Inflammatory macrophage treated with lipopolysaccharide for 1 hour (primary cell): ENCODE measurements around the gene CACNG1.

ENCODE experiments used
- DNase-seq, 2 donors: peaks; one replicate each; pipeline ENCODE4 v3.0.0-alpha.2; 2020 to 2022

Gene CACNG1

DNA sequence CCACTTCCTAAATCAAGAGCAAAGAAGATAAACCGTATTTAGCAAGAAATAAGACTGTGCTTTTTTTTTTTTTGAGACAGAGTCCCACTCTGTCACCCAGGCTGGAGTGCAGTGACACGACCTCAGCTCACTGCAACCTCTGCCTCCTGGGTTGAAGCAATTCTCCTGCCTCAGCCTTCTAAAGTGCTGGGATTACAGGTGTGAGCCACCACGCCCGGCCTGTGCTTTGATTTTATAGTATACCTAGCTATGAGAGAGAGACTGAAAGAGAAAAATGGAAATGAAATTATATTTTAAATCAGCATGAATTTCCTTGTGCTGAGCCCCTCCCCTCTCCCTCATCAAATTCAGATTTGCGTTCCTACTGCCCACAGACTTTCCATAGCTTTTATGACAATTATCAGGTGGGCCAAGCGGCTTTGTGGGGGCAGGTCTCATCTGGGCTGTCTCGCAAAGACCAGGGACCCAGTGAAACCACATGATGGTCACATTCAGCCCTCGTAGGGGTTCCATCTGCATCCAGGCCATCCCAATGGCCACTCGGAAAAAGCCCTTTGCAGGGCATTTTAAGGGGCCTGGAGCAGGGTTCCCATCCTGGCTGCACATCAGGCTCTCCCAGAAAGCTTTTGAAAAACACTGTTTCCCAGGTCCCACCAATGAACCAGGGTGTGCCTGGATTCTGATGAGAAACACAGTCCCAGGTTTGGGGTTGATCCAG is 8.5 kb downstream of the CACNG1 start:
- DNase-seq = no peak

DNA sequence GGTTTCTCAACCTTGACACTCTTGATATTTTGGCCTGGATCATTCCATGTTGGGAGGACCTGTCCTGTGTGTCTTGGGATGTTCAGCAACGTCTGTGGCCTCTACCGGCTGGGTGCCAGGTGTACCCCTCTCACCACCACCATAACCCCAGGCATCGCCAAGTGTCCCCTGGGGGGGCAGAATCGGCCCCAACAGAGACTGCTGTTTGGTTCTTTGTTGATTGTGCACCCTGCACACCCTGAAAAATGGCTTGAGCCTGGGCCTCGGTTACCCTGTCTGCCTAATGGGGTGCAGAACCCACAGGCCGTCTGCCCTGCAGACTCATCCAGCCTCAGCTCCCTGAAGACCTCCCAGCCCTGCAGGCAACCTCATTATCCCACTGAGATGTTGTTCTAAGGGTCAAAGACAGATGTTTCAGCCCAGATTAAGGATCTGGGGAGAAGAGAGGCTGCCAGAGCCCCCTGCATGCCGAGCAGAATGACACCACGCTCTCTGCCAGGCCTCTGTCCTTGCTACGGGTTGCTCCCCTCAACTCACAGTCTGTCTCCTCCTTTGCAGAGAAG is 9.2 kb downstream of the CACNG1 start:
- no peak for DNase-seq

DNA sequence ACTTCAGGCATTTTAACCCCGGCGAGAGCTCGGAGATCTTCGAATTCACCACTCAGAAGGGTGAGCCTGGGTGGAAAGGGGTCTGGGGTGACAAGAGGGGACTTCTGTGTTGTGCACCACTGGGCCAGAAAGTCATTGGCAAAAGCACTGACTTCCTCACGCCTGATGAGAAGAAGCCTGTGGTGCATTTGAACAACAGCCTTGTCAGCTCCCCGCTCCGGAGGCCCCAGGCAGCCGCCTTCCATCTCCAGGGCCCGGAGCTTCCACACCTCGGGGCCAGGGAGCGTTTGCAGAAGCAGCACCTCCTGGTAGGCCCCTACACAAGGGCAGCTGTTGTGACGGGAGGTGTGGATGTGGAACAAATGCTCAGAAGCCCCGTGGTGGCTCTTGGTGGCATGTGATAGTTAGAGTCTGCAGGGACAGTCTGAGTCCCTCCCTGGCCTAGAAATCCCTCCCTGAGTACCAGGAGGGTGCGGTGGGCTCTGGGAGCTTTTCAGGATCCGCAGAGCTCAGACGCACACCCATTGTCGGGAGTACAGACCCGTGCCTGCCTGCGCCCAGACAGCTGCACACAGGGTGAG is 9.7 kb downstream of the CACNG1 start:
- DNase-seq = no peak

DNA sequence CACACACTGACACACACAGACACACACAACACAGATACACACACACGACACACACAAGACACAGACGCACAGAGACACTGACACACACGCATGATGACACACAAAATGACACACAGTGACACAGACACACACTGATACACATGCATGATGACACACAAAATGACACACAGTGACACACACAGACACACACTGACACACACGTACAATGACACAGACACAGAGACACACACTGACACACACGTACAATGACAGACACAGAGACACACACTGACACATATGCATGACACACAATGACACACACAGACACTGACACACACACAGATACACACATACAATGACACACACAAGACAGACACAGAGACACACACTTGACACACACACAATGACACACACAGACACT is 10.3 kb downstream of the CACNG1 start:
- DNase-seq = no peak

DNA sequence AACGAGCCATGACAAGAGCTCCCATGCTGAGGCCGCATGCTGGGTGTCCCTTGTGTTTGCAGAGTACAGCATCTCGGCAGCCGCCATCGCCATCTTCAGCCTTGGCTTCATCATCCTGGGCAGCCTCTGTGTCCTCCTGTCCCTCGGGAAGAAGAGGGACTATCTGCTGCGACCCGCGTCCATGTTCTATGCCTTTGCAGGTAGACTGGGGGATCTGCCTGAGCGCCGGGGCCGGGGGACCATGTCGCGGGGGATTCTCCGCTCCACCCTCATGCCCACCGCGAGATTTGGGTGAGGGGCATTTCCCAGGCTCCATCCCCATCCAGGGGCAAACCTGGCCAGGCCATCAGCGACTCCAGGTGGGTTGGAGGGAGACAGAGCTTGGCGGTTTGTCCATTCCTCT is 10.7 kb downstream of the CACNG1 start:
- no peak for DNase-seq

DNA sequence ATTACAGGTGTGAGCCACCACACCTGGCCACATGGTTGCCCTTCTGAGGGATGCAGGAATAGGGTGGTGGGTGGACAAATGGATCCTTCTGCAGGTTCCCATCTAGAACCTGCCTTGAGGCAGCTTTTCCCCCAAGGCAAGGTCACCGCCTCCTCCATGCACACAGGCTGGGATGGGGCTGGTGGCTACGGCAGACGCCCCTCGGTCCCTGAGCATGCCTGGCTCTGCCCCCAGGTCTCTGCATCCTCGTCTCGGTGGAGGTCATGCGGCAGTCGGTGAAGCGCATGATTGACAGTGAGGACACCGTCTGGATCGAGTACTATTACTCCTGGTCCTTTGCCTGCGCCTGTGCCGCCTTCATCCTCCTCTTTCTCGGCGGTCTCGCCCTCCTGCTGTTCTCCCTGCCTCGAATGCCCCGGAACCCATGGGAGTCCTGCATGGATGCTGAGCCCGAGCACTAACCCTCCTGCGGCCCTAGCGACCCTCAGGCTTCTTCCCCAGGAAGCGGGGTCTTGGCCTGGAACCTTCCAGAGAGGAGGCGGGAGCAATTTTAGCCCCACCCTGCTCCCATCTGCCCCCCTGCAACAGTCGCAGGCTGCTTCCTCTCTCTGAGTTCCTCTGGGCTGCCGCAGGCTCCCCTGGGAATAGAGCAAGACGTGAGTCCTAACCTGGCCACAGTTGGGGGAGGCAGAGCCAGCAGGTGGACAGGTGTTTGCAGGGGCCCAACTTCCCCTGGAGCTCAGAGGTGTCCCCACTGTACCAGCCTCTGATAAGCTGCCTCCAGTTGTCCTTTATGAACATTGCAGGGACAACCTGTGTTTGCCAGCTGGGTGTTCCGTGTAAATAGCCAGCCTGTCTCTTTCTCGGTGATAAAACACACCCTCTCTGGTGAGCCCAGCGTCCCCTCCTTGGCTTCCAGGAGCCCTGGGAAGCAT is 11.7 kb downstream of the CACNG1 start:
- DNase-seq = no peak

DNA sequence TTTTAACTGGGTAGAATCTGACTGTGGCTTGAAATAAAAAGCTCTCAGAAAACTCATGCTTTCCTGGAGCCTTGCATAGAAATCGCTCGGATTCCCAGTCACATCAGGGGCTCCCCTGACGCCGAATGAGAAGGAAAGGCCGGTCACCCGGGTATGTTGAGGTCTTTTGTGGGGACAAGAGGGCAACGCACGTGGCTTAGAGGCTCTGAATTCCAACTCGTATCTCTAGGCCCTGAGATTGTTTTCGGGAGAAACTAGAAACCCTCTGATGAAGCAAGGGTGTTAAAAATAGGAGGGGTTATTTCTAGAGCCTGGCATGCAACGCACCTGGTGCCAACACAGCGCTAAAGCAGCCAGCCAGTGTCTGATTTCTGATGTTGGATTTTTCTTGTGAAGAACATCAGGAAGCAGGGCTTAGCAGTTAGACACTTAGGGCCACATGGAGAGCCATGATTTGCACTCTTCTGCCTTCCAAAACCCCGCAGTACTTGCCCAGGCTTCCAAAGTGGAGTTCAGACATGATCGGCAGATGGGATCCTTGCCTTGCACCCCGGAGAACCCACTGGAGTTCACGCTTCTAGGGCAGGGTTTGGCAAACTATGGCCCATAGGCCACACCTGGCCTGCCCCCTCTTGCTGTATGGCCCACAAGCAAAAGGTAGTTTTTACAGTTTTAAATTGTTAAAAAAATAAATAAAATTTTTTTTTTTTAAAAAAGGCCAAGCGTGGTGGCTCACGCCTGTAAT is 12.6 kb downstream of the CACNG1 start:
- no peak for DNase-seq

DNA sequence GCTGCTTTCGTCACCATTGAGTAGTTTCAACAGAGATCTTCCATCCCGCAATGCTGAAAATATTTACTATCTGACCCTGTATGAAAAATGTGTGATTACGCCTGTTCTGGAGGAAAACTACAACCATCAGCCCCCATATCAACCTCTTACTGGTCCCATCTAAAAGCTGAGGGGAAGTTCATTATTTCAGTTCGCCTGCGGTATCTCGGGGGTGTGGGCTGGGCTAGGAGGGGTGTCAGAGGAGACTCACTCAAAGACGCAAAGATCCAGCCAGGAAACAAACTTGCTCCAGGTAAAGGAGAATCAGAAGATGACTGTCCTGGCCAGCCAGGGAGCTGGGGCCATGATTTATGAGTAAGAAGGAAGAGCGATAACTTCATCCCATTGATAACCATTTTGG is 13.7 kb downstream of the CACNG1 start:
- no peak for DNase-seq

DNA sequence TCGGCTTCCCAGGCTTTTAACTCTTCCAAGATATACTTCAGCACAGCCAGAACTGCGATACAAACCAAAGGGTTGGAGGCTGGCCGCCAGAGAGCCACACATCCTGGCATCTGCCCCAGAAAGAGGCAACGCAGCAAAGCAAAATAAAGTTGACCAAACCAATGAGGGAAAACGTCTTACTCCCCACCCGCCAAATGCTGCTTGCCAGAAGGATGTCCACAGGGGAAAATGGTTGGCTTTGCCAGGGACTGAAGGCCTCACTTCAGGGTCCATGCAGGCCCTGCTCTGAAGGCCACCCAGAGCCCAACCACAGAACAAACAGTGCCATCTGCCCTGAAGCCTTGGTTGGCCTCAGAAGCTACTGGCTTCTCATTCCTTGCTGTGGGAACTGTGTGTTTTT is 15.0 kb downstream of the CACNG1 start:
- no peak for DNase-seq

DNA sequence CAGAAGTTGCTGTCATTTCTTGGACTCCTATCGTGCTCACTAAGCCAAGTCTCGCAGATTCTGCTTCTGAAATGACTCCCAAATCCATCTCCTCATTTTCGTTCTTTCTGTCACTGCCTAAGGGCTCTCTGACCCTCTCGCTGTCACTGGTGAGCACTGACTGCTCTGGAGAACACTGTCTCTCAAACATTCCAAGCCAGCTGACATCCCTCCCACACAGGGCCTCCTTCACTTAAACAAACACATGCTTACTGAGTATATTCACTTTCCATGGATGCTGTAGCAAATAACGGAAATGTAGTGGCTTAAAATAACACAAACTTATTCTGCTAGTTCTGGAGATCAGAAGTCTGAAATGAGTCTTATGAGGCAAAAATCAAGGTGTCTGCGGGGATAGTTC is 18.8 kb downstream of the CACNG1 start:
- DNase-seq = no peak

DNA sequence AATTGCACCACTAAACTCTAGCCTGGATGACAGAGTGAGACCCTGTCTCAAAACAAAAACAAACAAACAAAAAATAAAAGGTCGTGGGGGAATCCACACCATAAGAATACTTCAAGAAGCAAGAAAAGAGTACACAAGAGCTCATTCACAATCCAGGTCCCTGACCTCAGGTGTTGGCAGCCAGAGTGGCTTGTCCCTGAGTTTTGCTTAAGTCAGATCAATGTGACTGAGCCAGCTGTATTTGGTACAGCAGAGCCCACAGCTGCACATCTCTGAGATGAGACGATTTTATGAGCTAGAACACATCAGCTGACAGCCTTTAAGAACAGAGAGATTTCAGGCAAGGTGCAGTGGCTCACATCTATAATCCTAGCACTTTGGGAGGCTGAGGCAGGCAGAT is 22.4 kb downstream of the CACNG1 start:
- no peak for DNase-seq

DNA sequence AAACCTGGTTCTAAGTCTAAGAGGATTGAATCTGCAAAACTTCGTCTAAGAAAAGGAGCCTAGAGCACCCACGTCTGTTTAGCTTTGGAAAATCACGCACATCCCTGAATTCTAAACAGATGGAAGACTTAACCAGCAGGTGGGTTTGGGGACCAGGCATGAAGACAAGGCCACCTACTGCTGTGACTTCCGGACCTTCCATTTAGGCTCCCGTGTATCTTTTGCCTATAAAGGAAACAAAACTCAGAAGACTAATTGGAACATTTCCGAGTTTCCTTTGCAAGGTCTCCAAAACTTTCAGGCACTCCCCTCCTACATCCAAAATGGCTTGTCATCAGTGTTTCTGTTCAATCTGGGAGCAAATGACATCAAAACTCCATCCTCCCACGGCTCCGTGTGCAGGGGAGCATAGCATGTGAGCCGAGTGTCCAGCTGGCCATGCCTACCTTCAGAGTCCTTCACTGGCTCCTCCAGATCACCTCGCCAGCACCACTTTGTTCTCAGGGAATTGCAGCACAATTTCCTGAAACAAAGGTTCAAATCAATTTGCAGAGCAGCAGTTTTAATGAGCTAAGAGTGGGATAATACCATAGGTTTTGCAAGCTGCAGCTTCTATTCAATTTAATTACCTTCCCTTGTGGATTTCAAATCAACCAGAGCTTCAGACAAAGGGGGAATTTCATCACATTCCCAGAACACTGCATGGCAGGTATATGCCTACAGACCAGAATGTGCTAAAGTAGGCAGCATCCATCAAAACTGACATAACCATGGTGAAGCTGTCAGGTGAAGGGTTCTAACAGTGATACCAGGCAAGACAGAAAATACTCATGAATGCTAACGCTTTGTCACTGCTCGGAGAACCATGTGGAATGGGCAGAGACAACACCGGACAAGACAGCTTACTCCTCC is 23.5 kb downstream of the CACNG1 start:
- DNase-seq = no peak

DNA sequence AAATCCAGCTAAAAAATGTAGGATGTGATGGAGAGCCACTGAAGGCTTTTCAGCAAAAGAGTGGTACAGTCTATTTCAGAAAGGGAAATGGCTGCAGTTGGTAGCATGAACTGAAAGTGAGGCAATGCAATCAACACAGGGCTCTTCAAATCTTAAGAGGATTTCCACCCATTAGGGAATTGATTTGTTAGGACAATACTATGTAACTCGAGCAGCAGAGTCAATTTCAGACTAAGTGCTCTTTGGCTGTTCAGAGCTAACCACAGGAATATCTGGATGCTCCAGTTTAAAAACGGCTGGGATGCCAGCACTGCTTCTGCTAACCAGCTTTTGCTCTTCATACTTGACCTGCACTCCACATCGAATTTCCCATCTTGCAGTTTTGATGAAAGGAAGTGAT is 24.6 kb downstream of the CACNG1 start:
- no peak for DNase-seq

DNA sequence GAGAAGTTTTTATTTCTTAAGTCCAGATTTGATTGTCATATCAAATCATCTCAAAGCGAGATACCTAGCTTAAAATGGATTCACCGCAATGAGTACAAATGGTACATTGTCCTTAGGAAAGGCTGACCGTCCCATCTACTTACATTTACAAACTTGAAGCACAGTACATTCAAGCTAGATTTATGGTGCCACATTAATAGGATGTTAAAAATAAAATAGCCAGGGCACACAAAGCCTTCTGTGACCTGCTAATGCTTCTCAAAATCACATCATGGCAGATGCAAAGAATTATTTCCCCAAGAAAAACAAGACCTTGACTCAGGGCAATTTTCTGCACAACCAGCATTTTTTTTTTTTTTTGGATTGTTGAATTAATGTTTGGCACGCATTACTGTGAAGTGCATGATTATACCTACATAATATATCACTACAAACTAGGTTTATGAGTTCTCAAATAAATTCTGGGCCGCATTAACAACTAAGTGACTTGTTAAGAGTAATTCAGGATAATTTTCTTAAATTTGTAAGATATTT is 25.3 kb downstream of the CACNG1 start:
- no peak for DNase-seq

DNA sequence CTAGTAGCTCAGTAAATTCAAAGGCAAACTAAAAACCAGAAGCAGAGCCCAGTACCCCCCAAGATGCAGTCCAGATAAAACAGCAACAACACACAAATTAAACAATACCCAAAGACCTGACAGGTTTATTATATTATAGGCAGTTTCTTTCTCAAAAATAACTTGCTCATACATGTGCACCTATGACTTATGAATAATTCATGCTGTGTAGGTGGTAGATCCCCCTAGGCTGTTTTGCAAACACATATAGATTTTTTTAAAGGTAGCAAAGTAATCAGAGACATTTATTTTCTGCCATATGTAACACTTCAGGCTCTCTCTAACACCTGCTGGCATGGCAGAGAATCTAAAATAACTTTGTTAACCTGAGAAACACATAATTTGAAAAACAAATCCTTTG is 27.2 kb downstream of the CACNG1 start:
- DNase-seq = no peak

DNA sequence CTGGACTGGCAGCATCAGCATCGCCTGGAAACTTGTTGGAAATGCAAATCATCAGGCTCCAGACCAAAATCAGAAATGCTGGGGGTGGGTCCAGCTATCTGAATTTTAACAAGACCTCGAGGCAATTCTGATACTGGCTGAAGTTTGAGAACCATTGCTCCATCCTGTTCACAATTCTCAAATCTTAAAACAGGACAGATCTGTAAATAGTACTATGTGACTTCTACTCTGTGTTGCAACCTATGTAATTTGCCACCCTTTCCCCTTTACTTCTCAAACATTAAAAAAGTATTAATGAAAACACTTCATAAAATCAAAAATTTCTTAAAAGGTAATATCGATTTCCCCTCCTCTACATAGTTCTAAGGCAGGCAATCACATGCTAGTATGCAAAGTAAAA is 28.5 kb downstream of the CACNG1 start:
- no peak for DNase-seq

DNA sequence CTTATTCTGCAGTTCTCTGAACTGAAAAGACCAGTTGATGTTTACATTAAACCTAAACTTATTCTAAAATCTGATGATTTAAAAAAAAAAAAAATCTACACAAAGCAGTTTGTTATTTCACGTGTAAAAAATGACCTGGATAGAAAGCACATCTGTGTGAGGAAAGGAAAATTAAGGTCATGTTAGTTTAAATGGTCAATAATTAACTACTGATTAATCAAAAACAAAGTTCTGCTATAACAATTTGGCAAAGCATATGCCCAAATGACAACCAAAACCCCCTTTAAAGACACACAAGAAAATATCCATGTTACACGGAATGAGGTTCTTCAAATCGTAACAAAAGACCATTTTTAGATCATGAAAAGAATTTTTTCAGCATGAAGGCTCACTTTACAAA is 30.4 kb downstream of the CACNG1 start:
- DNase-seq = no peak

DNA sequence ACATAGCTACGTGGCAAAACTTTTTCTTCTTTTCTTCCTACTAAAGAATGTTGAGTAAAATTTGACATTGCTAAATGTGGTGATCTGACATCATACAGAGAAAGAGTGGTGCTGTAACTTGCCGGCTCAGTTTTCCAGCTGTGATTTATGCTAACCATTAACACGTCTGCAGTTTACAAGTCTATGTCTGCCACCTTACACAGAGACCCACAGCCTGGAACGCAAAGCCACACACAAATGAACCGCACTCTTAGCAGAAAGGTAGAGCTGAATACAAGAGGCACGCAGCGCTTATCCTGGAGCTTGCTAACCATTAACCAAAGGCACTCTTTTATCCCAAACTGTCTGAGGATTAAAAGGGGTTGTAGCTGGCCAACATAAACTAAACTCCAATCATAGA is 31.9 kb downstream of the CACNG1 start:
- DNase-seq = no peak

DNA sequence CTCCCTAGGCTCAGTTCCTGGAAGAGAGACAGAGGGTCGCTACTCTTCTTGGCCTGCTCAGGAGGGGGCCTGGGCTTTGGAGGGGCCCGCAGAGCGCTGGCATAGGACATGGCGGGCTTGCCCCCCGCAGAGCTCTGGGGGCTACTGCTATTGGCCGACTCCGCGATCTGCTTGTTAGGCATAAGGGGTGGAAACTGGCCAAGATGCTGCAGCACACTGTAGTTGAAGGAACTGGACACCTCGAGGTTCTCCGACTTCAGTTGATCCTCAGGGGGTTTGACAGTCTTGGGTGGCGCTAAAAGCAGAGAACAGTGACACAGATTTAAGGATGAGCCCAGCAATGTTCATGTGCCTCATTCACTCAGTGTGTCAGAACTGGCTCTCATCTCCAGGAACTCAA is 33.9 kb downstream of the CACNG1 start:
- DNase-seq = no peak

DNA sequence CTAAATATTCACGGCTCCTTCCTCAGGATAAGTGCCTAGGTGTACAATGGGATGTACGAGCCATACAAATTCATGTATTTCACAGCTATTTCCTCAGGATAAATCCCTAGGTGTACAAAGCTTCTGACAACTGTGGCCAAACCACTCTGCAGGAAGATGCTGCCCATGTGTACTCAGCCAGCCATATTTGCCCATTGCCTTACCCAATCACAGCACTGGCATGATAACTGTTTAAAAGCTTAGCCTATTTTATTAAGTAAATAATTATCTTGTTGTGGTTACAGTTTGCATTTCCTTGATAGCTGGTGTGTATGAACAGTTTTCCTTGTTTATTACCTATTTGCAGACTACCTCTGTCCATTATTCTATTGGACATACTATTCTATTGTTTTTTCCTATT is 35.1 kb downstream of the CACNG1 start:
- no peak for DNase-seq

DNA sequence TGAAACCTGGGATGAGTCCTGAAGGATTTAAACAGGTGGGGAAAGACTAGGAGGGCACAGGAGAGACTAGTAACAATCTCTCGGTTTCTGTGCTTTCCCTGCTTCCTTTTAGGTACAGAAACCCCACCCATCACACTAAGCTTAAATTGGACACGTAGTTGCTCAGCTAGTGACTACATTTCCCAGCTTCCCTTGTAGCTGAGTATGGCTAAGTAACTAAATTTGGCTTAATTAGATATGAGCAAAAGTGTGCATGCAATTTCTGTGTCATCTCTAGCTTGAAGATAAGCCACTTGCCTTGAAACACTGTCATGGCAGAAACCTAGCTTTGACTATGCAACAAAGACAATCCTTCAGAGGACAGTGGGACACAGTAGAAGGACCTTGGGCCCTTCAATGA is 36.5 kb downstream of the CACNG1 start:
- DNase-seq = no peak

DNA sequence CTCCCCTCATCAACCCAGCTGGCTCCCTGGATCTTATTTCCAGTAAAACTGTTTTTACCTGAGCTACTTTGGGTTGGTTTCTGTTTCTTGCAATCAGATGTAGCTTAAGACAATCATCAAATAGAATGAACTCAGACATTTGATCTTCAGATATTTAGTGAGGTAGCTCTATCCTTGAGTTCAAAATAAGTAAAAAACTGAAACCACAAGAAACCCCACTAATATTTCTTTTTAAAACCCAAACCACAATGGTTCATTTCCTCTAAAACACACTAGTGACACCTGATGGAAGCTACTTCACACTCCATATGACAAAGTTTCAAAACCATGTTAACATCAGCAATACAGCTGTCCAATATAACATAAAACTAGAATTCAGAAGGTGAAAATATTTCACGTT is 37.8 kb downstream of the CACNG1 start:
- no peak for DNase-seq
